ENCODE measurements around the gene PPEF1. TPM values are rescaled to one million over a fixed set of nuclear protein-coding genes. Genes with fewer than 3 reads are reported as not detected.
"Not testable (repeated sequence)": the region's sequence is repeated elsewhere in the genome, so short reads cannot be mapped to it uniquely, and the experiment has no call there.

The PPEF1 gene
- total RNA-seq, 1 experiment from 2014 or later = 0.72 TPM

DNA sequence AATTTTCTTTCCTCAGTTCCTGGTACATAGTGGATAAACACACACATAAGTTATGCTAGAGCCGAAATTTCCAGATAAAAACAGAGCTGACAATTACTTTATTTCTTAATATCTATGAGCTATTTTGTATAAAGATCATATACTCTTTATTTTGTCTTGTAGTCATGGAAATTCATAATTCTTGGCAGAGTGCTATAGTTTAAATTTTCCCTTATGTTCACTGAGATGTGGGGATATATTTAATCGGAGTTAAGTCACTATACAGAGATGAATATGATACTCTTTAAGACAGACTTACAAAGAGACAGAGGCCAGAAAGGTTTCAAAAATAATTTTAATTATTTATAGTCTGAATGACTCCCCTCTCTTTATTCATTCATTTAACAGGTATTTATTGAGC lies 89.7 kb downstream of the PPEF1 start:
- no peak for DNase-seq (ENCODE audit: low spot score)

DNA sequence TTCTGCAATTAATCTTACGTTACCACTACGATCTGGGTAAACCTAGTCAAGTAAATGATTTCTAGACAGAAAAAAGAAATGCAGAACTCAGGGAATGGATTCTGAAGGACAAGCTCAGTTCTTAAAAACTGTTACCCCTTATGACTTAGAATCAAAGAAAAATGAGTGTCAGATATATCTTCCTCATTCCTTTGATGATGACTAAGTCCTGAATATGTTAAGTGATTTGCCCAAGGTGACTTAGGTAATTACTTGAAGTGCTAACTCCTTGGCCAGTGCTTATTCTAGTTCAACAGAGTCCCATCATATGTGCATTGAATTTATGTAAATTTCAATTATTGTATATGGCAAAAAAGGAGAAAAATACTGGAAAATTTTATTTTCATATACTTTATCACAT lies 92.5 kb downstream of the PPEF1 start:
- no peak for DNase-seq (ENCODE audit: low spot score)

DNA sequence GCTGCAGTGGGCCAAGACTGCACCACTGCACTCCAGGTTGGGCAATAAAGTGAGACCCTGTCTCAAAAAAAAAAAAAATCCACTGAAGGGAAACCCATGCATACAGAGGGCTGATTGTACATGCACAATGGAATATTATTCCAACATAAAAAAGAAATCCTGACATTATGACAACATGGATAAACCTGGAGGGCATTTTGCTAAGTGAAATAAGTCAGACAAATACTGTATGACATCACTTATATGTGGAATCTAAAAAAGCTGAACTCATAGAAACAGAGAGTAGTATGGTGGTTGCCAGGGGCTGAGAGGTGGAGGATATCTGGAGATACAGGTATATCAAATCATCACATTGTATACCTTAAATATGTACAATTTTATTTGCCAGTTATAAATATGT lies 102.2 kb downstream of the PPEF1 start:
- DNase-seq (ENCODE audit: low spot score) = no peak

DNA sequence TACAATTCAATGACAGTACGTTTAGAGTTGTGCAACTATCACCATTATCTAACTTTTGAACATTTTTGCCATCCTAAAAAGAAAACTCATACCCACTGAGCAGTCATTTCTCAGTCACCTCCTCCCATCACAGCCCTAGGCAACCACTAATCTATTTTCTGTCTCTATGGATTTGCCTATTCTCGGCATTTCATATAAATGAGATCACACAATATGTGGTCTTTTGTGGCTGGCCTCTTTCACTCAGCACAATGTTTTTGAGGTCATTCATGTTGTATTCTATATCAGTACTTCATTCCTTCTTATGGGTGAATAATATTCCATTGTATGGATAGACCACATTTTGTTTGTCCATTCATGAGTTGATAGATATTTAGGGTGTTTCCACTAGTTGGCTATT lies 103.0 kb downstream of the PPEF1 start:
- DNase-seq (ENCODE audit: low spot score) = no peak

DNA sequence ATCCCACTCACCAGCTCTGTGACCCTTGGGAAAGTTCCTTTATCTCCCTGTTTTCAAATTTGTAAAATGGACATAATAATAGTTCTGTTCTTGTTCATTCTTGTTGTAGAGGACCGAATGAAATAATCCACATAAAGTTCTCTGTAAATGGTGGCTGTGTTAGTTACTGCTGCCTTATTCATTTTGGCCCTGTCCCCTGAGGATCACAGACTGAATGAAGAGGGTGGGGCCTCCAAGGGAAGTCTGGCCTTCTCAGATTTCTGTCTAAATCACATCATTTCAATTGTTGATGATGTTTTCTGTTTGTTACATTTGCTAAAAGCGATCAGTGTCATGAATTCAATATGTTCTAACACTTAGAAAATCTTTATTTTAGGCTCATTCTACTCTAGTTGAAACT lies 117.9 kb downstream of the PPEF1 start:
- DNase-seq (ENCODE audit: low spot score) = no peak

DNA sequence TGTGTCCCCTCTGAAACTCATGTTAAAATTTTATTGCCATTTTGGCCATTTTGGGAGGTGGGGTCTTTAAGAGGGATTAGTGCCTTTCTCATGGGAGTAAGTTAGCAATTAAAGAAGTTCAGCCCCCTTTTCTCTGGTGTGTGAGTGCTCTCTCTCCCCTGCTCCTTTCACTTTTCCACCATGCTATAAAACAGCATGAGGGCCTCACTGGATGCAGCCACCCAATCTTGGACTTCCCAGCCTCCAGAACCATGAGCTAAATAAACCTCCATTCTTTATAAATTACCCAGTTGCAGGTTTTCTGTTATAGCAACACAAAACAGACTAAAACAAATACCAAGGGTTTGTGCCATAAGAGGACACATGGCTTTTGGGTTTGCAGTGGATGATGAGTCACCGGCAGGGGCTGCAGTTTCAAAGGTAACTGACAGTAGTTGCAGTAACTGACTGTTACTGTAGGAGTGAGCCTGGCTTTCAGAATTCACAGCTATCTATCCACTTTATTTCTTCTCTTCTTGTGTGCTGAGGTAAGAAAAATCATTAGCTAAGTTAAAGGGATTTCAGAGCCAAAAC lies 121.5 kb downstream of the PPEF1 start:
- peak; percentile 5 for DNase-seq (ENCODE audit: low spot score)

DNA sequence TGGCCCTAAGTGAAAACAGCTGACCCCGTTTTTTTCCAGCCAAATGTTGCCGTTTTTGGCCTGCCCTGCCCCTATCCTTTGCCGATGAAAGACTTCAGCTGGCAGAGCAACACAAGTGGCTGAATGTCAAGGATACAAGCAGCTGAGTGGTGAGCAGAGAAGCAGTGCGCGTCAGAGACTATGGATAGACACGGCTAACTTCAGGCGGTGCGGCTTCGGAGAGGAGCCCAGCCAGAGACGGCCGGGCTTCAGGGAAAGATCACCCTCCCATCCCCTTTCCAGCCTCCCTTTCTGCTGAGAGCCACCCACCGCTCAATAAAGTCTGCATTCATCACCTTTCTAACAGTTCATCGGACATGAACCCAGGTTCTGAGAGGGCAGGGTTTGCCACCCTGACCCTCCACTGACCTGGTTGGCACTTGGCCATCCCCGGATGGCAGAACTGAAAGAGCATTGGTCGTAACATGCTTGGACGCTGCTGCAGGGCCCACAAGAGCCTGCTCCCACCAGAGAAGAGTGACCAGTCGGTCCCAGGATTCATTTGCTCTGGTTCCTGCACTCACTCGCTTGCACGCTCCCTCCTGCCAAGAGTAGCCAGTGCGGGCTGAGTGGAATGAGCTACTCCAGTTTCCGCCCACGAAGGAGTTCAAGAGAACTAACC lies 125.8 kb downstream of the PPEF1 start:
- no peak for DNase-seq (ENCODE audit: low spot score)

DNA sequence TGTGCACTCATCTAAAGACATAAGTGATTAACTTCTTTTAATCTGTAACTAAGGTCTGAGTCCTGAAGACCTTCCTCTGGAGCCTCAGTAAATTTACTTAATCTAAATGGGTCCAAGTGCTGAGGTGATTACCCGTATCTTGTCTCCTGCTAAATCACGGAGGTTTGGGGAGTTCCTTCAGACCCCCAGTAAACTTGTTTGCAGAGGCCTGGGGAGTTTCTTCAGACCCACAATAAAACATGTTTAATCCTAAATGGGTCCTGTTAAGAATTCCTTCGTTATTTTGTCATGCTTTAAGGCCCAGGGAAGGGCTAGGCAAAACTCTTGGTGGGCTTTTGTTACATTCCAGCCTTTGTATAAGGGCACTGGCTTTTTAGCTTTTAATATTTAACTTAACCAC lies 140.5 kb downstream of the PPEF1 start:
- not testable (repeated sequence) for DNase-seq (ENCODE audit: low spot score)

DNA sequence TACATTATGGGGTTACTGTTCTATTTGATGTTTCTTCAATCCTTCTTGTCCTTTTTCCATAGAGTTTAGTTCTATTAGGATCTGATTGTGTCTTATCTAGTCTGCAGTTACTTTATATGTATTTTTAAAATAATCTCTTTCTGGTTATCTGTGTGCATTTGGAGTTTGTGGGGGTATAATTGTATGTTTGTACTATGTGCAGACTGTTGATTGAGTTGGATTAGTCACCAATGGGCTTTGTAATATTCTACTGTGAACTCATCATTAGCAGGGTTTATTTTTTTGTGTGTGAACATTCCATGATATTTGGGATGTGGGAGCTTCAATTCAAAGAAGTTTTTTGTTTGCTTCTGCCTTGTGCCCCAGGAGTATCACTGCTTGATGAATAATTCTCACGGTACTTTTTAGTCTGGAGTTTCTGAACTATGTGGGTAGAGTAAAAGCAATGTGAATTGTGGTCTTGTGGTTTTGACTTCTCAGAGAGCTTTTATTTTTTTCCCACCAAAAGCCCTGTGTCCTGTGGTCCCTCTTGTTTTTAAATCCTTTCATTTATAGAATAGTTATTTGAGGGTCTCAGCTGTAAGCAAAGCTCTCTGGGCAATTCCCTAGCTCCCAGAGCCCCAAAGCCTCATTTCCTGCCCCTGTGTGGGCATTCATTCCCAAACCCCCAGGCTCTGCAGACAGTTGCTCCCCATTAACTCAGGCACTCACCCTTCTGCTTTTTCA lies 148.6 kb downstream of the PPEF1 start:
- peak; percentile 68 for DNase-seq (ENCODE audit: low spot score)

DNA sequence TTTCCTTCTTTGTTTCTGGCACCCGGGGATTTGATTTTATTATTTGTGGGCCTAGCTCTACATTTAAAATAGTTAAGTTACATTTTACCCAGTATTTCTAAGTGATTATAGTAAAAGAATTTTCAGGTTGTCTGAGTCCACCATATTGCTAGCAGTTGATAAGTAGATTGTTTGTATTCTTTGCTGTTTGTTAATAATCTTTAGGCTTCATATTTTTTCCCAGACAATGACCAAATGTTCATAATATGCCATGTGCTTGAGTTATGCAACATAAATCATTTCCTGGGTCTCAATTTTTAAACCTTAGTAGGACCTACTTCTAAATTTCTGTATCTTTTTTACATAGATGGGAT lies 149.2 kb downstream of the PPEF1 start:
- DNase-seq (ENCODE audit: low spot score) = no peak

DNA sequence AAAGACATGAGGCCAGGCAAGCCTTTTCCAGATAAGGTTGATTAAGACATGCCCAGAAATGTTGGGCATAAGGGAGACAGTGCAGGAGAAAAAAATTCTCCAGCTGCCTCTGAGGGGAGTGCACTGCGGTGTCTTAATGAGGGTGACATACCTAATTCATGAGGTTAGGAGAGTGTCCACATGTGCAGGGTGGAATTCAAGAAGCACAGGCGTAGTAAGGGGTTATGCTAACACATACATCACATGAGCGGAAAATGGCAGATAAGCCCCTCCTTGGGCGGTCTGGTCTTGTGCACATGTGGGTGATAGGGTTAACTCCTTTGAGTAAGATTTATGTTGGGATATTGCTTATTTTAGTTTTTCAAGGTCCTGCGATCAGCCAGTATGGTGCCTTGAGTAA lies 154.1 kb downstream of the PPEF1 start:
- no peak for DNase-seq (ENCODE audit: low spot score)

DNA sequence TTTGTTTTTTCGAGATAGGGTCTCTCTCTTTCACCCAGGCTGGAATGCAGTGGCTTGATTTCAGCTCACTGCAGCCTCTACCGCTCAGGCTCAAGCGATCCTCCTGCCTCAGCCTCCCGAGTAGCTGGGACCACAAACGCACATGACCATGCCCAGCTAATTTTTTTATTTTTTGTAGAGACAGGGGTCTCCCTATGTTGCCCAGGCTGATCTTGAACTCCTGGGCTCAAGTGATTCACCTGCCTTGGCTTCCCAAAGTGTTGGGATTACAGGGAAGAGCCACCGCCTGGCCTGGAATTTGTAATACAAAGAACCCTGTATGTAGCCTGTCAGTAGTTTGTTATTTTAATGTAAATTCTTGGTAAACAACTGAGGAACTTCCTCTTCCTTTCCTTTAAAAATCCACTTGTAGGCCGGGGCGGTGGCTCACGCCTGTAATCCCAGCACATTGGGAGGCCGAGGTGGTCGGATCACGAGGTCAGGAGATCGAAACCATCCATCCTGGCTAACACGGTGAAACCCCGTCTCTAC lies 157.0 kb downstream of the PPEF1 start:
- DNase-seq (ENCODE audit: low spot score) = no peak

DNA sequence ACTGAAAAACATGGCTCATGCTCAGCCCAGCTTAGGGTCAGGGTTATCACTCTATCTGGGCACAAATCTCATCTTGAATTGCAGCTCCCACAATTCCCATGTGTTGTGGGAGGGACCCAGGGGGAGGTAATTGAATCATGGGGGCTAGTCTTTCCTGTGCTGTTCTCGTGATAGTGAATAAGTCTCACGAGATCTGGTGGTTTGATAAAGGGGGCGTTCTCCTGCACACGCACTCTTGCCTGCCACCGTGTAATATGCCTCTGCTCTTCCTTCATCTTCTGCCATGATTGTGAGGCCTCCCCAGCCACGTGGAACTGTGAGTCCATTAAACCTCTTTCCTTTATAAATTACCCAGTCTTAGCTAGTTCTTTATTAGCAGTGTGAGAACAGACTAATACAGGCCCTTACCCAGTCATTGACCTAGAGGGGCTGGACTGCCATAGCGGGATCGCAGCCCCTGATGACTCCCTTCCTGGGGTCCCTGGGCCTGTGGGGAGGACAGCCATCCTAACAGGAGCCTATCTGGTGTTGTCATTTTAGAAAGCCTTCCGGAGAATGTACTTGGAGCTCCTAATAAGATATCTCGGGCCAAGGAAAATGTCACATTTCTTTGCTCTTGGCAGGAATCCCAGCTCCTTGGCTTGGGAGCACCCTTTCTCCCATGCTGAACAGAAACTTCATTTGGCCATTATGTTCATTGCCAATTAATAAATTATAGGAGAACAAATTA lies 163.9 kb downstream of the PPEF1 start:
- DNase-seq (ENCODE audit: low spot score) = no peak

DNA sequence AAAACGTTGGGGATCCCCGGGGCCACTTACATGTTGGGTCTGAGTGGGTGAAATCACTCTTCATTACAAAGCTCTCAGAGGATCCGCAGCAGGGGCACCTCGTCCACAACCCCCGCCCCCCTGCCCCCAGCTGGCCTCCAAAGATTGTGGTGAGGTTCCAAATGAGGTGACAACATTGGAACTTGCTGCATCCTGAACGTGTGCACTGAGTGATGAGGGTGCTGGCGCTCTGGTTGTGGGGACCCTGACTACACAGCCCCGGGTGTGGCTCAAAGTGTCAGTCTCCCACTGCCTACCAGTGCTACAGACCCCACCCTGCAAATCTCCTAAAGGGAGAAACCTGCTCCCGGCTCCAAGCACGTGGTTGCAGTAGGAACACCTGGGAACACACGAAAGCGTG lies 164.5 kb downstream of the PPEF1 start:
- no peak for DNase-seq (ENCODE audit: low spot score)

DNA sequence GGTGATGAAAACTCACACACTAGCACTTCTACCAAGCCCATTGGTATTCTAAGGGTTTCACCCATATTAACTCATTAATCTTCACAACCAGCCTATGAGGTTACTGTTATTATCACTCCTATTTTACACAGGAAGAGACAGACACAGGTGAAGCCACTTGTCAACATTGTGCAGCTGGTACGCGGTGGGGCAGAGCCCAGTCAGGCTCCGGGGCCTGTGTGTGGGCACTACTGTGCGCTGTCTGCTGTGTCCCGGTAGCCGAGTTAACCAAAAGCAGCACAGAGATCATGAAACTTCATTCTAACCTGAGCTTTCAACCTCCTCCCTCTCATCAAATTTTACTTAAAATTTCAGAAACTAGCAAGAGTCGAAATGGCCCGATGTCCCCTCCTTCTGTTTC lies 165.2 kb downstream of the PPEF1 start:
- DNase-seq (ENCODE audit: low spot score) = no peak

DNA sequence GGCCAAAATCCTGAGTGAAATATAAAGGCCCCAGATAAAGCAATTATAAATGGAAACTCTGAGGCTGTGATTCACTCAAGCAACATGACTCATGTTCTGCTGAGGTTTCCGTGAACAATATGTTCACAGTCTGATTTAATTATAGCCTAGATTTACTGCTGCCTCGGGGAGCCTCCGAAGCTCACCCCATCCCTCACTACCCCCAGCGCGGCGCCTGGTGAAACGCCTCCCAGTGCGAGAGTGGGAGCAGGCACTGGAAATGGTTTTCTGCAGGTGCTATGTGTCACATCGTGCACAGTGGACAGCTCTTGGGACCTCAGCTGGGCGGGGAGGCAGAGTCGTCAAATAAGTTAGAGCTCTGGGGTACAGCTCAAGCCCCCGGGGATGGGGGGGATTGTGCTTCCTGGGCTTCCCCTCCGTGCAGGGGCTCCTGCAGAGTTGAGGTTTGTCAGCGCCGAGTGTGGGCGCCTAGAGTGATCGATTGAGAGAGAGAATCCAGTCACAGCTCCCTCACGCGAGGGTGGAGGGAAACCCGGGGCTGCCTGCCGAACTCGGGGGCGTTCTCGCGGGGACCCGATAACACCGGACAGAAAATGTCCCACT lies 165.8 kb downstream of the PPEF1 start:
- DNase-seq (ENCODE audit: low spot score) = peak; percentile 78

DNA sequence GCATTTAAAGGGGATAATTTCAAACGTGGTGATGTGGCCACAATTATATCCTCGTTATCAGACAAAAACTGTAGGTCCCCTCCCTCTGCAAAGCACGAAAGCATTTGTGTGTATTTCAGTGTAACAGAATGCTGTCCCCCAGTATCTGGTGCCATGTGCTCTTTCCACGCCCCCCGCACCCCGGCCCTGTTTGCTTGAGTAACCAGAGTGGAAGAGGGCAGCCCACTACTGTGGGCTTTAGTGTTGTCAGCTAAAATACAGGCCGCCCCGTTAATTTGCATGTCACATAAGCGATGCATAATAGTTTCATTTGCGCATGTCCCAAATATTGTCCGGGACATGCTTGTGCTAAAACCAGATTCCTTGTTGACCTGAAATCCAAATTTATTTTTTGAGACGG lies 166.4 kb downstream of the PPEF1 start:
- DNase-seq (ENCODE audit: low spot score) = no peak

DNA sequence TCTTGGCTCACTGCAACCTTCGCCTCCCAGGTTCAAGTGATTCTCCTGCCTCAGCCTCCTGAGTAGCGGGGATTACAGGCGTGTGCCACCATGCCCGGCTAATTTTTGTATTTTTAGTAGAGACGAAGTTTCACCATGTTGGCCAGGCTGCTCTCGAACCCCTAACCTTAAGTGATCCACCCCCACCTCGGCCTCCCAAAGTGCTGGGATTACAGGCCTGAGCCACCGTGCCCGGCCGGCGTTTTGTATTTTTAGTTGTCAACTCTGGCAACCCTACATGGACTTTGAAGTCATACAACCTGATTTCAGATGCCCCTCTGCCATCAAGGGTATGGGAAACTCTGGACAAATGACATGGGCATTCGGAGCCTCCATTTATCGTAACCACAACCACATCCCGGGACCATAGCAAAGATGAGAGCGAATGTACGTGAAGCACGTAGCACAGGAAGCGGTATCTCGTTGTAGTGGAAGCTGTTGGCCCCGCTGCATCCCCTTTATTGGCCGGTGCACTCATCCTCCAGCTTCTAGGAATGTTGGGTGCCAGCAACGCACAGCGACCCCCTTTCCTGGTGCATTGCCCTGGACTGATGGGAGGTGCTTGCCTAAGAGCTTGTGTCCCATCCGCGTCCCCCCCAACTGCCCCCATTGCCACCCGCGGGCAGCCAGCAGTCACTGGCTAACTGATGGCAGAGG lies 167.3 kb downstream of the PPEF1 start:
- DNase-seq (ENCODE audit: low spot score) = no peak

DNA sequence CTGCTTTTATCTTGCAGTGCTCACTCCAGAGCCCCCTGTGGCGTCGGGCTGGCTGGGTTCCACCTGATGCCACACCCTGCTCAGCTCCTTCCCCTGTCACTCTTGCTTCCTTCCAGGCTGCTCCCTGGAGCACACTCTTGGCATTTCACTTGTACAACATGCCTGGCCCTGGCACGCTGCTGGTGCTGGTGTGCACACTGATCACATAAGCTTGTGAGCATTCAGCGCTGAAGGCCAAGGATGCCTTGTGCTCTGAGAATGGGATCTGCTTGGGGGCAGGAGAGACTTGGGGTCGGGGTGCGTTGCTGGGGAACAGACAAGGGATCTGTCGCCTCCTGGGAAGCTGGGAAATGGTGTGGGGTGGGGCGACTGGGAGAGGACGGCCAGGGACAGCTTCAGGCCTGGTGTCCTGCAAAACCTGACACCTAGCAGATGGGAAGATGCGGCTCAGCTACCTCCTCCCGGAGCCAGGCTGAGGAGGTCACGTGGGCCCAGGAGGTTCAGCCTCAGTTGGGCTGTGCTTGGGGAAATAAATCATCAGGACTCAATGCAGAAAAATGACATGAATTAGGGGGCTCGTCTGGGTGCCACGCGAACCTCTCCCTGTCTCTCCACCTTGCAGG lies 167.9 kb downstream of the PPEF1 start:
- DNase-seq (ENCODE audit: low spot score) = no peak

DNA sequence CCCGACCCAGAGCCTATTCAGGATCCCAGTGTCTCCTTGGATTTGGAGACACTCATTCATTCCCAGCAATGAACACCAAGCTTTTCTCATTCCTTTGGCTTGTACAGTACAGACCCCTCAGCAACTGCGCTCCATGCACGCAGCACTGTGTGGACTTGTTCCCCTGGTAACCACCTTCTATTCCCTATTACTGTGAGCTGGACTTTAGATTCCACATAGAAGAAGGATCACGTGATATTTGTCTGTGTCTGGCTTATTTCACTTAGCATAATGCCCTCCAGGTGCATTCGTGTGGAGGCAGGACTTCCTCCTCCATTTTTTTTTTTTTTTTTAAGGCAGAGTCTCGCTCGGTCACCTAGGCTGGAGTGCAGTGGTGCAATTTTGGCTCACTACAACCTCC lies 170.0 kb downstream of the PPEF1 start:
- DNase-seq (ENCODE audit: low spot score) = no peak
